H1 (cell line): ENCODE results near the gene KCNQ2. TPM values are rescaled to one million over a fixed set of nuclear protein-coding genes. Genes with fewer than 3 reads are reported as not detected.

Source experiments
- BCL11A ChIP-seq, 2 experiments: IDR thresholded peaks; one replicate each; pipeline ENCODE4 v1.6.1; 2011; ENCODE audit warnings: low read depth in 2 of 2, low read length in 2 of 2, mild to moderate bottlenecking in 2 of 2
- CBX8 ChIP-seq: fragments of 300-800, 300-1000 bp; sonication (generic); IDR thresholded peaks from 2 replicates; pipeline ENCODE4 v1.7.1; 2016; ENCODE audit warnings: low read depth, low read length, borderline replicate concordance
- CHD1 ChIP-seq: IDR thresholded peaks from 2 replicates; pipeline ENCODE4 v1.6.1; 2012; ENCODE audit warnings: low read depth, low read length, improper control_type of control experiment
- MAFK ChIP-seq: IDR thresholded peaks from 2 replicates; pipeline ENCODE4 v1.6.1; 2012; ENCODE audit warnings: low read depth, mild to moderate bottlenecking, improper control_type of control experiment, low read length
- polyA plus RNA-seq, 7 experiments: library from polyadenylated mRNA; depleted of rRNA in 3 of 7; stranded (reverse) in 5 of 7; unstranded in 2 of 7; fragments of >200 nt in 5 of 7; fragments of 200-250 nt in 2 of 7; gene quantifications; 1 replicate in 5 of 7; 2 replicates in 1 of 7; 4 replicates in 1 of 7; pipeline versions ENCODE4 v1.2.1 to v1.2.3, GENCODE V29; 2011 to 2013; ENCODE audit warnings: missing spikeins in 2 of 7, mixed read lengths in 2 of 7
- total RNA-seq: library from RNA; stranded (reverse); fragmentation: NEBNext Ultra II Directional; extraction: Animal tissue kit (Norgen Biotek cat#: 25700); gene quantifications from 2 replicates; pipeline ENCODE4 v1.2.1, GENCODE V29; 2021

The KCNQ2 gene
- total and polyA plus RNA-seq, 2 of the 8 experiments (the other 6 are each of a cell fraction or from before 2014, with no cell fraction given) = 82.6 to 243 TPM

GRCh38 chr20:63495741-63496595, 23.5 kb upstream of the KCNQ2 start (continued):
- TF ChIP-seq MAFK (no peak), BCL11A (IDR thresholded peaks at IDR 0.05; ENCODE audit: low read depth in 2 of 2, low read length in 2 of 2) (no peak), CHD1 (no peak), CBX8 (no peak)
